ENCODE measurements around the gene OR5D16. TPM values are rescaled to one million over a fixed set of nuclear protein-coding genes. Genes with fewer than 3 reads are reported as not detected.

OR5D16 gene
- total and polyA plus RNA-seq, 2 of the 13 experiments (the other 11 are each of a cell fraction or from before 2014, with no cell fraction given) = not detected

- no peak within 1 kb of the TSS for H3K4me2 ChIP-seq (ENCODE audit: low read depth, low read length)
- H3K9me3 ChIP-seq (ENCODE audit: low read length) = peaks cover 36% of the 10 kb centered on the region
- 23% methylated on average over 5 of the region's 5 CpGs for WGBS (ENCODE audit: low lambda C conversion rate)
- H4K20me1 ChIP-seq (ENCODE audit: insufficient read depth, low read length) = no peaks in the 10 kb centered on the region
- no TSS peak for BruUV-seq (replicated peaks)
- H3K4me1 ChIP-seq (ENCODE audit: insufficient read depth, low read length) = no peaks in the 10 kb centered on the region
- intact Hi-C loops (cut with micrococcal nuclease; ENCODE audit: unreplicated experiment) = no loop called here
- no peak within 1 kb of the TSS for H3K27ac ChIP-seq (ENCODE audit: extremely low read length, insufficient read depth, low read length)
- FAIRE-seq (no peak), DNase-seq (ENCODE audit: low spot score) (no peak), ATAC-seq (no peak)
- ChIA-PET POLR2A (no interaction called here), CTCF (ENCODE audit: low intra/inter-chr PET ratio, low total read pairs) (no interaction called here)
- in situ Hi-C loops (cut with HindIII; ENCODE audit: extremely low pct_ligation_motif_present, low pct_unique_long_range_greater_than_20kb) = no loop called here
- H3K36me3 ChIP-seq (replicated peaks in 1 of 2; ENCODE audit: control insufficient read depth in 1 of 2, insufficient read depth in 2 of 2, low read length in 2 of 2) = no peaks in the 10 kb centered on the region
- H3K27me3 ChIP-seq (ENCODE audit: control insufficient read depth in 1 of 2, insufficient read depth in 2 of 2, low read length in 2 of 2) = no peaks in the 10 kb centered on the region
- no peak within 1 kb of the TSS for H2AFZ ChIP-seq (ENCODE audit: low read length)
- H3K79me2 ChIP-seq (ENCODE audit: insufficient read depth, low read length) = no peaks in the 10 kb centered on the region
- no peak within 1 kb of the TSS for H3K4me3 ChIP-seq (replicated peaks in 1 of 3; ENCODE audit: insufficient read depth in 1 of 3, low read depth in 2 of 3, low read length in 3 of 3)
- no peak within 1 kb of the TSS for H3K9ac ChIP-seq (ENCODE audit: insufficient read depth, low read depth, low read length)
- TF ChIP-seq ZNF101 (CRISPR knock-in tag; IDR thresholded peaks at IDR 0.05; ENCODE audit: borderline replicate concordance, low read depth) (no peak), PRPF4 (IDR thresholded peaks at IDR 0.05; ENCODE audit: low read depth, low read length, poor library complexity, severe bottlenecking) (no peak), ZNF724P (CRISPR knock-in tag; IDR thresholded peaks at IDR 0.05; ENCODE audit: borderline replicate concordance) (no peak), ZHX1 (CRISPR knock-in tag; IDR thresholded peaks at IDR 0.05; ENCODE audit: low read depth) (no peak), SOX5 (CRISPR knock-in tag; IDR thresholded peaks at IDR 0.05; ENCODE audit: borderline replicate concordance) (no peak), ZNF350 (CRISPR knock-in tag; IDR thresholded peaks at IDR 0.05; ENCODE audit: borderline replicate concordance, low read depth) (no peak), SMAD3 (CRISPR knock-in tag; IDR thresholded peaks at IDR 0.05) (no peak), PHB2 (IDR thresholded peaks at IDR 0.05; ENCODE audit: partially characterized antibody) (no peak), ZNF281 (CRISPR knock-in tag; IDR thresholded peaks at IDR 0.05; ENCODE audit: borderline replicate concordance) (no peak), HOXA5 (CRISPR knock-in tag; IDR thresholded peaks at IDR 0.05) (no peak), ZNF839 (CRISPR knock-in tag; IDR thresholded peaks at IDR 0.05; ENCODE audit: borderline replicate concordance) (no peak), ZBTB7A (CRISPR knock-in tag; IDR thresholded peaks at IDR 0.05) (no peak), RCOR2 (CRISPR knock-in tag; IDR thresholded peaks at IDR 0.05) (no peak)
- TF ChIP-seq, protein P1, sequence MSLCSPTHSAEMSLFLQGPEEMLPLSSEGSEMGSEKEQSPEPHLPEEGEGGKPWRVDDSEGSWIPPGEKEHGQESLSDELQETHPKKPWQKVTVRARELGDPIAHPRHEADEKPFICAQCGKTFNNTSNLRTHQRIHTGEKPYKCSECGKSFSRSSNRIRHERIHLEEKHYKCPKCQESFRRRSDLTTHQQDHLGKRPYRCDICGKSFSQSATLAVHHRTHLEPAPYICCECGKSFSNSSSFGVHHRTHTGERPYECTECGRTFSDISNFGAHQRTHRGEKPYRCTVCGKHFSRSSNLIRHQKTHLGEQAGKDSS (CRISPR knock-in tag; IDR thresholded peaks at IDR 0.05; ENCODE audit: borderline replicate concordance, low read depth) = no peak
- TF ChIP-seq, protein P2, sequence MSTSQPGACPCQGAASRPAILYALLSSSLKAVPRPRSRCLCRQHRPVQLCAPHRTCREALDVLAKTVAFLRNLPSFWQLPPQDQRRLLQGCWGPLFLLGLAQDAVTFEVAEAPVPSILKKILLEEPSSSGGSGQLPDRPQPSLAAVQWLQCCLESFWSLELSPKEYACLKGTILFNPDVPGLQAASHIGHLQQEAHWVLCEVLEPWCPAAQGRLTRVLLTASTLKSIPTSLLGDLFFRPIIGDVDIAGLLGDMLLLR (CRISPR knock-in tag; IDR thresholded peaks at IDR 0.05) = no peak
- TF ChIP-seq, protein P3, sequence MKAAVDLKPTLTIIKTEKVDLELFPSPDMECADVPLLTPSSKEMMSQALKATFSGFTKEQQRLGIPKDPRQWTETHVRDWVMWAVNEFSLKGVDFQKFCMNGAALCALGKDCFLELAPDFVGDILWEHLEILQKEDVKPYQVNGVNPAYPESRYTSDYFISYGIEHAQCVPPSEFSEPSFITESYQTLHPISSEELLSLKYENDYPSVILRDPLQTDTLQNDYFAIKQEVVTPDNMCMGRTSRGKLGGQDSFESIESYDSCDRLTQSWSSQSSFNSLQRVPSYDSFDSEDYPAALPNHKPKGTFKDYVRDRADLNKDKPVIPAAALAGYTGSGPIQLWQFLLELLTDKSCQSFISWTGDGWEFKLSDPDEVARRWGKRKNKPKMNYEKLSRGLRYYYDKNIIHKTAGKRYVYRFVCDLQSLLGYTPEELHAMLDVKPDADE (CRISPR knock-in tag; IDR thresholded peaks at IDR 0.05) = no peak
Measured at GRCh38 chr11:55819330-55819729, 19.2 kb upstream of the OR5D16 start, which contains the start of gene OR5D18. OR5D18 (plus strand) TSS chr11:55819630; CDS start chr11:55819630, 0 bp downstream.
